Gastroesophageal sphincter (tissue), 3 donors: ENCODE measurements around the gene KLHL29.

Experiments
- CTCF ChIP-seq, 4 experiments: fragments of 200-600 bp in 2 of 4; fragments of 450-650 bp in 2 of 4; sonication (generic) in 1 of 4; IDR thresholded peaks; one replicate each; pipeline ENCODE4 v1.5.1; 2017 to 2019; ENCODE audit warnings: antibody characterized with exemption in 4 of 4, mild to moderate bottlenecking in 2 of 4, moderate library complexity in 2 of 4
- EP300 ChIP-seq: sonication (generic); formaldehyde crosslinking; IDR thresholded peaks from one replicate; pipeline ENCODE4 v1.6.1; 2017; ENCODE audit warnings: antibody characterized with exemption, mild to moderate bottlenecking
- POLR2A ChIP-seq, 2 donors: fragments of 450-650 bp; IDR thresholded peaks; one replicate each; pipeline ENCODE4 v1.6.1; 2017; ENCODE audit warnings: antibody characterized with exemption in 2 of 2, mild to moderate bottlenecking in 2 of 2, moderate library complexity in 1 of 2
- POLR2AphosphoS5 ChIP-seq: sonication (generic); formaldehyde crosslinking; IDR thresholded peaks from one replicate; pipeline ENCODE4 v1.6.1; 2017; ENCODE audit warnings: antibody characterized with exemption

- TF ChIP-seq CTCF (IDR thresholded peaks at IDR 0.05) (no peak), POLR2A (IDR thresholded peaks at IDR 0.05) (no peak), POLR2AphosphoS5 (no peak), EP300 (no peak)
Measured at GRCh38 chr2:23666980-23667357, 282.0 kb downstream of the KLHL29 start.
